ENCODE results near the gene TNC.

Gene TNC

GRCh38 chr9:115106642-115107041 lies 11.3 kb downstream of the TNC start:
- no peak for DNase-seq (ENCODE audit: low read depth)
- TF ChIP-seq CTCF (conservative IDR thresholded peaks at IDR 0.05; ENCODE audit: low read depth, low read length): no peak
- H3K4me3 ChIP-seq (ENCODE audit: low read depth, low read length): no peak overlapping the region

DNA sequence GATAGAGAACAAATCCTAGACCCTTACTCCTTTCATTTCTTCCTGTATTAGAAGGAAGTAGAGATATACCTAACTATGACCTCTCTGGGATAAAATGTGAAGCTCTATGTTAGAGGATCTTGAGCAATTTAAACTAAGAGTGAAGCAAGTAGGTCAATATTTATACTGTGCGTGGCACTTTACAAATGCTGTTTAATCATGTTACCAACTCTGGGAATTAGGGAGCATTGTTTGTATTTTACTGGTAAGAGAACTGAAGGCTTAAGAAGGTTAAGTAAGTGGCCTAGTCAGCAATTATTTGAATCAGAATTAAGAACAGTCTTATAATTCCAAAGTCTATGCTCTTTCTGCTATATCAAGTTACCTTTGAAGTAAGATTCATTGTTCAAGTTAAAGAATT lies 12.0 kb downstream of the TNC start:
- no peak for DNase-seq (ENCODE audit: low read depth)
- TF ChIP-seq CTCF (conservative IDR thresholded peaks at IDR 0.05; ENCODE audit: low read depth, low read length): no peak

GRCh38 chr9:115104908-115105307 lies 13.0 kb downstream of the TNC start:
- no peak for TF ChIP-seq CTCF (conservative IDR thresholded peaks at IDR 0.05; ENCODE audit: low read depth, low read length)
- no peak for DNase-seq (ENCODE audit: low read depth)
- H3K4me3 ChIP-seq (ENCODE audit: low read depth, low read length): no peak overlapping the region

More for the DNA sequence above, 12.0 kb downstream of the TNC start:
- no peak overlapping the region for H3K4me3 ChIP-seq (ENCODE audit: low read depth, low read length)

GRCh38 chr9:115103746-115104477 lies 14.0 kb downstream of the TNC start:
- TF ChIP-seq CTCF (conservative IDR thresholded peaks at IDR 0.05; ENCODE audit: low read depth, low read length): no peak
- no peak overlapping the region for H3K4me3 ChIP-seq (ENCODE audit: low read depth, low read length)
- DNase-seq (ENCODE audit: low read depth): no peak

GRCh38 chr9:115099901-115100300 lies 18.1 kb downstream of the TNC start:
- H3K4me3 ChIP-seq (ENCODE audit: low read depth, low read length): no peak overlapping the region
- TF ChIP-seq CTCF (conservative IDR thresholded peaks at IDR 0.05; ENCODE audit: low read depth, low read length): no peak
- DNase-seq (ENCODE audit: low read depth): no peak

GRCh38 chr9:115098226-115098965 lies 19.6 kb downstream of the TNC start:
- no peak for TF ChIP-seq CTCF (conservative IDR thresholded peaks at IDR 0.05; ENCODE audit: low read depth, low read length)
- DNase-seq (ENCODE audit: low read depth): no peak
- no peak overlapping the region for H3K4me3 ChIP-seq (ENCODE audit: low read depth, low read length)

Measured in choroid plexus epithelial cell (primary cell).